Measurements from ENCODE around the gene HOXC11. TPM values are rescaled to one million over a fixed set of nuclear protein-coding genes. Genes with fewer than 3 reads are reported as not detected.

The HOXC11 gene
- total and polyA plus RNA-seq, 2 of the 4 experiments (the other 2 are of a cell fraction), result not detected

DNA sequence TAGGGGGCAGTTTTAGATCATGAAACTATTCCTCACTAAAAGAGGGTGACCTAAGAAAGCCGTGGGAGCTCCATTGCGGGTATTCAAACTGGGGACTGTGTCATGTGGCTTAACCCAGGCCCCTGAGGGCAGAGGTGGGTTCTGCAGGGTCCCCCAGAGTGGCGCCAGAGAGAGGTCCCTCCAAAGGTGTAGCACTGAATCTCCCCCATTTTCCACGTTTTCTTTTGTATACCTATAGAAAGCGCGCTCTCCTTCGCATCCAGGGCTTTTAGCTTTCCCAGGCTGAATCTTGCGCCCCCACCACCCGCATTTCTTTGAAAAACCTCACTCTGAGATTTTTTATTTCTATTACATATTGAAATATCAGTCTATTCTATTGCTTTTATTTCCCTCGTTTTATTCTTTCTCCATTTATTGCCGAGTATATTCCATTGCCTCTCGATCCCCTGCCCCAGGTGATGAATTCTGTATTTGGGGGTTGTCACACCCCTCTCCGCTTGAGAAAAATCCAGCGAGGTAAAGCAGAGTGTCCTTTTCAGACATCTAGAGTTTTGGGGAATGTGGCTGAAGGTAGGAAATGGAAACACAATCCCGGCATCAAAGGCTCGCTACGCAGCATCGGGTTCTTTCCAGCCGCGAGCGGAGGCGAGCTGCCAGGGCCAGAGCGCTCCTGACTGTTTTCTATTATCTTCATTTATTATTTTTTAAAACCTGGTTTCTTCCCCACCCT, 35.2 kb upstream of the HOXC11 start:
- no peak overlapping the region for H2BK20ac ChIP-seq (ENCODE audit: low read depth, low read length)
- H3K23ac ChIP-seq (ENCODE audit: low read depth, low read length), result no peak overlapping the region
- no peak overlapping the region for H3K56ac ChIP-seq (ENCODE audit: extremely low read depth, insufficient read depth, low read length)
- no peak for ATAC-seq (ENCODE audit: low read depth)
- H2BK5ac ChIP-seq (ENCODE audit: low read depth, low read length, poor library complexity, severe bottlenecking), result no peak overlapping the region
- no peaks in the 10 kb centered on the region for H3K36me3 ChIP-seq (ENCODE audit: control insufficient read depth, insufficient read depth, low read length)
- H3K9ac ChIP-seq (ENCODE audit: low read depth, low read length), result no peak overlapping the region
- no peak overlapping the region for H3K4ac ChIP-seq (ENCODE audit: low read depth, low read length)
- intact Hi-C loops (cut with micrococcal nuclease) (no loop called here), dilution Hi-C loops (cut with HindIII; ENCODE audit: low sequenced_read_pairs, unreplicated experiment) (no loop called here), in situ Hi-C loops (cut with MboI; ENCODE audit: low sequenced_read_pairs) (no loop called here)
- no peak for DNase-seq
- H4K5ac ChIP-seq (ENCODE audit: low read depth, low read length), result no peak overlapping the region
- no TSS peak for BruUV-seq (replicated peaks)
- TF ChIP-seq FOS (IDR thresholded peaks at IDR 0.05; ENCODE audit: low read depth, low read length), result no peak
- no peak for TF ChIP-seq MAFK (IDR thresholded peaks at IDR 0.05; ENCODE audit: low read depth, low read length)
- TF ChIP-seq POLR2A (IDR thresholded peaks at IDR 0.05; ENCODE audit: low read depth, low read length), result no peak
- TF ChIP-seq SMC3 (IDR thresholded peaks at IDR 0.05; ENCODE audit: low read depth, low read length), result no peak
- no peak for TF ChIP-seq RFX5 (IDR thresholded peaks at IDR 0.05; ENCODE audit: low read depth, low read length)
- no peak for TF ChIP-seq MXI1 (IDR thresholded peaks at IDR 0.05; ENCODE audit: borderline replicate concordance, low read depth, low read length)
- no peak for TF ChIP-seq CEBPB (IDR thresholded peaks at IDR 0.05; ENCODE audit: low read depth, low read length)
- TF ChIP-seq RAD21 (IDR thresholded peaks at IDR 0.05; ENCODE audit: low read length), result no peak
- TF ChIP-seq BHLHE40 (IDR thresholded peaks at IDR 0.05; ENCODE audit: low read depth, low read length), result no peak
- no peak for TF ChIP-seq NFE2L2 (IDR thresholded peaks at IDR 0.05; ENCODE audit: low read depth, low read length)
- TF ChIP-seq, protein P1, sequence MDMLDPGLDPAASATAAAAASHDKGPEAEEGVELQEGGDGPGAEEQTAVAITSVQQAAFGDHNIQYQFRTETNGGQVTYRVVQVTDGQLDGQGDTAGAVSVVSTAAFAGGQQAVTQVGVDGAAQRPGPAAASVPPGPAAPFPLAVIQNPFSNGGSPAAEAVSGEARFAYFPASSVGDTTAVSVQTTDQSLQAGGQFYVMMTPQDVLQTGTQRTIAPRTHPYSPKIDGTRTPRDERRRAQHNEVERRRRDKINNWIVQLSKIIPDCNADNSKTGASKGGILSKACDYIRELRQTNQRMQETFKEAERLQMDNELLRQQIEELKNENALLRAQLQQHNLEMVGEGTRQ (IDR thresholded peaks at IDR 0.05; ENCODE audit: low read depth, low read length), result no peak
- TF ChIP-seq, protein P2, sequence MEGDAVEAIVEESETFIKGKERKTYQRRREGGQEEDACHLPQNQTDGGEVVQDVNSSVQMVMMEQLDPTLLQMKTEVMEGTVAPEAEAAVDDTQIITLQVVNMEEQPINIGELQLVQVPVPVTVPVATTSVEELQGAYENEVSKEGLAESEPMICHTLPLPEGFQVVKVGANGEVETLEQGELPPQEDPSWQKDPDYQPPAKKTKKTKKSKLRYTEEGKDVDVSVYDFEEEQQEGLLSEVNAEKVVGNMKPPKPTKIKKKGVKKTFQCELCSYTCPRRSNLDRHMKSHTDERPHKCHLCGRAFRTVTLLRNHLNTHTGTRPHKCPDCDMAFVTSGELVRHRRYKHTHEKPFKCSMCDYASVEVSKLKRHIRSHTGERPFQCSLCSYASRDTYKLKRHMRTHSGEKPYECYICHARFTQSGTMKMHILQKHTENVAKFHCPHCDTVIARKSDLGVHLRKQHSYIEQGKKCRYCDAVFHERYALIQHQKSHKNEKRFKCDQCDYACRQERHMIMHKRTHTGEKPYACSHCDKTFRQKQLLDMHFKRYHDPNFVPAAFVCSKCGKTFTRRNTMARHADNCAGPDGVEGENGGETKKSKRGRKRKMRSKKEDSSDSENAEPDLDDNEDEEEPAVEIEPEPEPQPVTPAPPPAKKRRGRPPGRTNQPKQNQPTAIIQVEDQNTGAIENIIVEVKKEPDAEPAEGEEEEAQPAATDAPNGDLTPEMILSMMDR (conservative IDR thresholded peaks at IDR 0.05; ENCODE audit: low read depth, low read length), result no peak
- TF ChIP-seq MAZ (IDR thresholded peaks at IDR 0.05; ENCODE audit: borderline replicate concordance, low read depth, low read length), result no peak
- TF ChIP-seq CHD1 (IDR thresholded peaks at IDR 0.05; ENCODE audit: low read depth, low read length), result no peak
- no peak for TF ChIP-seq RCOR1 (IDR thresholded peaks at IDR 0.05; ENCODE audit: insufficient replicate concordance, low read length)
- TF ChIP-seq, protein P3, sequence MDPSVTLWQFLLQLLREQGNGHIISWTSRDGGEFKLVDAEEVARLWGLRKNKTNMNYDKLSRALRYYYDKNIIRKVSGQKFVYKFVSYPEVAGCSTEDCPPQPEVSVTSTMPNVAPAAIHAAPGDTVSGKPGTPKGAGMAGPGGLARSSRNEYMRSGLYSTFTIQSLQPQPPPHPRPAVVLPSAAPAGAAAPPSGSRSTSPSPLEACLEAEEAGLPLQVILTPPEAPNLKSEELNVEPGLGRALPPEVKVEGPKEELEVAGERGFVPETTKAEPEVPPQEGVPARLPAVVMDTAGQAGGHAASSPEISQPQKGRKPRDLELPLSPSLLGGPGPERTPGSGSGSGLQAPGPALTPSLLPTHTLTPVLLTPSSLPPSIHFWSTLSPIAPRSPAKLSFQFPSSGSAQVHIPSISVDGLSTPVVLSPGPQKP (IDR thresholded peaks at IDR 0.05; ENCODE audit: borderline replicate concordance, low read depth, low read length), result no peak
- H3K14ac ChIP-seq (replicated peaks; ENCODE audit: low read depth, low read length), result no peak overlapping the region
- no peak overlapping the region for H3K27ac ChIP-seq (ENCODE audit: insufficient read depth, low read length)
- H2AK9ac ChIP-seq (replicated peaks; ENCODE audit: low read depth, low read length, poor library complexity), result no peak overlapping the region
- H4K91ac ChIP-seq (ENCODE audit: insufficient read depth, low read depth, low read length), result no peak overlapping the region
- H3K18ac ChIP-seq (ENCODE audit: low read depth, low read length), result no peak overlapping the region
- H2BK15ac ChIP-seq (ENCODE audit: low read depth, low read length), result no peak overlapping the region
- no peak overlapping the region for H4K8ac ChIP-seq (ENCODE audit: low read depth in 2 of 2, low read length in 2 of 2)
- POLR2A ChIA-PET (ENCODE audit: unreplicated experiment), result no interaction called here
- H2AFZ ChIP-seq (replicated peaks; ENCODE audit: low read length, poor library complexity), result no peak overlapping the region
- 8% methylated on average over 3 of the region's 23 CpGs; no CpG with 5 or more reads in 1 of the 2 experiments for WGBS, 2 experiments (ENCODE audit: extremely low coverage in 2 of 2, insufficient read length in 1 of 2)
- CTCF ChIA-PET, result no interaction called here
- no peaks in the 10 kb centered on the region for H3K4me1 ChIP-seq (ENCODE audit: control insufficient read depth, insufficient read depth, low read length)
- H4K20me1 ChIP-seq (ENCODE audit: insufficient read depth, low read length), result no peaks in the 10 kb centered on the region
- H3K4me2 ChIP-seq (ENCODE audit: low read depth, low read length), result no peak overlapping the region
- no peak overlapping the region for H2BK120ac ChIP-seq (ENCODE audit: low read depth, low read length)
- H3K4me3 ChIP-seq (ENCODE audit: insufficient read depth, low read depth, low read length), result no peak overlapping the region
- H3K9me3 ChIP-seq (ENCODE audit: control insufficient read depth, insufficient read depth, low read length), result peaks cover 9% of the 10 kb centered on the region
- no peak overlapping the region for H2AK5ac ChIP-seq (ENCODE audit: low read depth, low read length)
- no peaks in the 10 kb centered on the region for H3K79me1 ChIP-seq (ENCODE audit: low read depth in 1 of 2, low read length in 2 of 2)
- no peaks in the 10 kb centered on the region for H3K9me1 ChIP-seq (ENCODE audit: insufficient read depth, low read length)
- H3K27me3 ChIP-seq (ENCODE audit: control insufficient read depth, insufficient read depth, low read length), result peaks cover 90% of the 10 kb centered on the region
